Inflammatory macrophage treated with lipopolysaccharide for 1 hour (primary cell): ENCODE data around the gene DRAM1.
A peak's percentile ranks its signal among the peaks of the same experiment; 100 is the strongest.

ENCODE experiments used
- DNase-seq, 2 donors: peaks; one replicate each; pipeline ENCODE4 v3.0.0-alpha.2; 2020 to 2022

The DRAM1 gene

GRCh38 chr12:101942250-101942605, 64.8 kb downstream of the DRAM1 start:
- DNase-seq: no peak

GRCh38 chr12:101945369-101946232, 68.2 kb downstream of the DRAM1 start:
- no peak for DNase-seq

GRCh38 chr12:101946233-101946611, 68.8 kb downstream of the DRAM1 start:
- no peak for DNase-seq

- no peak for DNase-seq
Measured at GRCh38 chr12:101947316-101947715, 69.9 kb downstream of the DRAM1 start.

- DNase-seq: no peak
Measured at GRCh38 chr12:101948365-101948764, 71.0 kb downstream of the DRAM1 start.

- DNase-seq: no peak
Measured at GRCh38 chr12:101951002-101951670, 73.8 kb downstream of the DRAM1 start.

- DNase-seq: no peak
Measured at GRCh38 chr12:101954113-101954512, 76.7 kb downstream of the DRAM1 start.

GRCh38 chr12:101954676-101955075, 77.3 kb downstream of the DRAM1 start:
- no peak for DNase-seq

GRCh38 chr12:101957252-101957959, 80.0 kb downstream of the DRAM1 start:
- no peak for DNase-seq

GRCh38 chr12:101959607-101960006, 82.2 kb downstream of the DRAM1 start:
- DNase-seq: no peak

GRCh38 chr12:101962486-101962885, 85.1 kb downstream of the DRAM1 start:
- no peak for DNase-seq

GRCh38 chr12:101963697-101964096, 86.3 kb downstream of the DRAM1 start:
- no peak for DNase-seq

- no peak for DNase-seq
Measured at GRCh38 chr12:101966496-101966895, 89.1 kb downstream of the DRAM1 start.

- peak in 1 of 2 donors; percentile 1 for DNase-seq
Measured at GRCh38 chr12:101967506-101967905, 90.1 kb downstream of the DRAM1 start.

- DNase-seq: no peak
Measured at GRCh38 chr12:101968770-101969169, 91.4 kb downstream of the DRAM1 start.
